GM21447 (cell line): Measurements from ENCODE around the gene PTDSS2.
"Not testable (repeated sequence)": the region's sequence is repeated elsewhere in the genome, so short reads cannot be mapped to it uniquely, and the experiment has no call there.

Experiments
- ATAC-seq: cut with Tn5 transposase; IDR thresholded peaks from one replicate; pipeline ENCODE4 v1.9.1; 2021; ENCODE audit not compliant: unreplicated experiment

PTDSS2 gene

GRCh38 chr11:431921-432320 lies 18.2 kb upstream of the PTDSS2 start:
- ATAC-seq: no peak

GRCh38 chr11:432501-433100 lies 17.5 kb upstream of the PTDSS2 start:
- ATAC-seq: no peak

GRCh38 chr11:433111-433510 lies 17.0 kb upstream of the PTDSS2 start:
- no peak for ATAC-seq

GRCh38 chr11:433641-434040 lies 16.4 kb upstream of the PTDSS2 start:
- no peak for ATAC-seq

GRCh38 chr11:434496-434895 lies 15.6 kb upstream of the PTDSS2 start:
- no peak for ATAC-seq

- ATAC-seq: not testable (repeated sequence)
Measured at GRCh38 chr11:434999-435740, 14.9 kb upstream of the PTDSS2 start.

GRCh38 chr11:437228-437870 lies 12.7 kb upstream of the PTDSS2 start:
- ATAC-seq: no peak

GRCh38 chr11:438101-438844 lies 11.8 kb upstream of the PTDSS2 start:
- ATAC-seq: no peak

- ATAC-seq: no peak
Measured at GRCh38 chr11:439315-440064, 10.6 kb upstream of the PTDSS2 start.

- no peak for ATAC-seq
Measured at GRCh38 chr11:440065-441042, 9.7 kb upstream of the PTDSS2 start.

- ATAC-seq: no peak
Measured at GRCh38 chr11:441043-441417, 9.0 kb upstream of the PTDSS2 start.

- peak; percentile 86 for ATAC-seq
Measured at GRCh38 chr11:441418-442274, 8.4 kb upstream of the PTDSS2 start, which contains the start of gene ANO9. TSS of gene ANO9 (minus strand) at chr11:442011. CDS start at chr11:441926, 85 bp downstream.

- ATAC-seq: no peak
Measured at GRCh38 chr11:442611-443081, 7.4 kb upstream of the PTDSS2 start.

- no peak for ATAC-seq
Measured at GRCh38 chr11:443542-444199, 6.4 kb upstream of the PTDSS2 start.

- no peak for ATAC-seq
Measured at GRCh38 chr11:444396-445144, 5.5 kb upstream of the PTDSS2 start.

- ATAC-seq: no peak
Measured at GRCh38 chr11:445765-446588, 4.1 kb upstream of the PTDSS2 start.
